Measurements from ENCODE around the gene FBLIM1. TPM values are rescaled to one million over a fixed set of nuclear protein-coding genes. Genes with fewer than 3 reads are reported as not detected.

FBLIM1 gene
- total and polyA plus RNA-seq, 7 experiments from 2014 or later, result 0.27 to 0.54 (median 0.41) TPM; not detected in 4

DNA sequence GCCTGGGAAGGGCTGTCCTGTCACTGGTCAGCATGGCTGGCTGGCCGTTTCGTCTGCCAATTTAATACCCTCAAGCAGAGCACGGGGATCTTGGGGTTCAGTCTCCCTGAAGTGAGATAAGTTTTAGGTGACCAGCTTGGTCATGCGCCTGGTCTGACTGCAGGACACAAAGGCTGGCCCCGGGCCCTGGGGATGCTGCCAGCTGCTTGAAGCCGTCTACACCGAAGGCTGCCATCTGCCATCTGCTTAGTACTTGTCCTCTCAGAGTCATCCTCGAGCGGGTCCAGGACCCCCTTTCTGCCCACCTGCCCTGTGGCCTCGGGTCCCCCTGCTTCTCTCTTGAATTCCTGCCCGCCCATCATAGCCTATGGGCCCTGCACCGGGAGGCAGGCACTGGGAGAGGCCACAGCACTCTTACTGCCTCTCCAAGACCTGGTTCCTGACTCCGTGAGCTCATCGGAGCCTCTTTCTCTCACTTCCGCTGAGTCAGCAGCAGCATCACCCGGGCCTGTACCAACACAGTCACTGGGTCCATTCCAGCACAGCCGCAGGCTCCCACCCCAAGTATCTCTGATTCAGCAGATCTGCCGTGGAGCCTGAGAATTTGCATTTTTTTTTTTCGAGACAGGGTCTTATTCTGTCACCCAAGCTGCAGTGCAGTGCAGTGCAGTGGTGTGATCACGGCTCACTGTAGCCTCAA lies 7.0 kb downstream of the FBLIM1 start:
- Histone ChIP-seq H3K9me3 (ENCODE audit: control insufficient read depth in 2 of 3, low read length in 3 of 3) (no peaks in the 10 kb centered on the region), H3K4me3 (ENCODE audit: low read length) (no peak overlapping the region), H3K4me1 (ENCODE audit: control insufficient read depth in 2 of 2, insufficient read depth in 2 of 2, low read length in 2 of 2) (no peaks in the 10 kb centered on the region), H3K27ac (ENCODE audit: low read depth, low read length) (no peak overlapping the region), H3K27me3 (ENCODE audit: control insufficient read depth in 2 of 2, insufficient read depth in 2 of 2, low read length in 2 of 2) (no peaks in the 10 kb centered on the region), H3K36me3 (ENCODE audit: control insufficient read depth in 2 of 3, insufficient read depth in 3 of 3, low read length in 3 of 3) (no peaks in the 10 kb centered on the region)
- CTCF ChIA-PET, result interaction anchor here (0.6 kb wide), 2 partner anchors 105 to 478 kb away, joined by 3 to 4 read pairs; no protein-coding TSS in a partner anchor
- no peaks in the 10 kb centered on the region for H3K36me3 Mint-ChIP-seq
- POLR2A ChIA-PET, result no interaction called here
- H3K27me3 Mint-ChIP-seq, result peaks cover 12 to 28% (median 17%) of the 10 kb centered on the region in 5 donors
- H3K27ac Mint-ChIP-seq, result no peak overlapping the region
- H3K4me3 Mint-ChIP-seq, result no peak overlapping the region
- DNase-seq (no peak), ATAC-seq (no peak)
- peaks cover 0 to 4% (median 0%) of the 10 kb centered on the region in 7 donors for H3K4me1 Mint-ChIP-seq
- intact Hi-C loops (cut with micrococcal nuclease), result no loop called here
- no peaks in the 10 kb centered on the region for H3K9me3 Mint-ChIP-seq

DNA sequence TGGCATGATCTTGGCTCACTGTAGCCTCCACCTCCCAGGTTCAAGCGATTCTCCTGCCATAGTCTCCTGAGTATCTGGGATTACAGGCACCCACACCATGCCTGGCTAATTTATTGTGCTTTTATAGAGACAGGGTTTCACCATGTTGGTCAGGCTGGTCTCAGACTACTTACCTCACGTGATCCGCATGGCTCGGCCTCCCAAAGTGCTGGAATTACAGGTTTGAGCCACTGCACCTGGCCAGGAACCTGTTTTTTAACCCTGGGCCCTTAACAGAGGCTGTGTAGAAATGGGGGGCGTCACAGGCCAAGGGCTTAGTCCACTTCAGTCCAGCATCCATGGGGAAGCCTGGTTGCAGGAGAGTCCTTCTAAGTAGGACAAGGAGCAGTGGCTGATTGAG lies 9.3 kb downstream of the FBLIM1 start:
- H3K27me3 Mint-ChIP-seq, result peaks cover 5 to 18% (median 14%) of the 10 kb centered on the region in 5 donors
- no peaks in the 10 kb centered on the region for H3K9me3 Mint-ChIP-seq
- H3K27ac Mint-ChIP-seq, result no peak overlapping the region
- DNase-seq (no peak), ATAC-seq (no peak)
- H3K9me3 ChIP-seq (ENCODE audit: control insufficient read depth in 2 of 3, low read length in 3 of 3), result no peaks in the 10 kb centered on the region
- intact Hi-C loops (cut with micrococcal nuclease), result no loop called here
- ChIA-PET CTCF (no interaction called here), POLR2A (no interaction called here)
- H3K36me3 Mint-ChIP-seq, result no peaks in the 10 kb centered on the region
- H3K4me1 ChIP-seq (ENCODE audit: control insufficient read depth in 2 of 2, insufficient read depth in 2 of 2, low read length in 2 of 2), result no peaks in the 10 kb centered on the region
- H3K4me3 Mint-ChIP-seq, result no peak overlapping the region
- no peaks in the 10 kb centered on the region for H3K4me1 Mint-ChIP-seq
- H3K36me3 ChIP-seq (ENCODE audit: control insufficient read depth in 2 of 3, insufficient read depth in 3 of 3, low read length in 3 of 3), result no peaks in the 10 kb centered on the region
- no peak overlapping the region for H3K27ac ChIP-seq (ENCODE audit: low read depth, low read length)
- no peak overlapping the region for H3K4me3 ChIP-seq (ENCODE audit: low read length)
- H3K27me3 ChIP-seq (ENCODE audit: control insufficient read depth in 2 of 2, insufficient read depth in 2 of 2, low read length in 2 of 2), result no peaks in the 10 kb centered on the region

DNA sequence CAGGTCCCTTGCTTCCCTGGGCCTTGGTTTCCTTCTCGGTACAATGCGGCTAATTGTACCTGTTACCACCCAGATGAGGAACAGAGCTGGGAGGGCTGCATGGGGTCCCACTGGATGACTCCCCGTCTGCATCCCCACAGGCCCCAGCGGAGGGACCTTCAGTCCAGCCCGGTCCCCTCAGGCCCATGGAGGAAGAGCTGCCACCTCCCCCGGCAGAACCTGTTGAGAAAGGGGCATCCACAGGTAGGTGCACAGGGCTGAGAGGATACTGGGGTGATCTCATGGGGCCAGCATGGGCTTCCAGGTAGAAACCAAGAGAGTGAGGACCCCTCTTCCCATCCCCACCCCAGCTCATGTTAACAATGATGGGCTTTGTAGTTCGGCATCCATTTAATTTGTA lies 9.8 kb downstream of the FBLIM1 start:
- Histone ChIP-seq H3K4me1 (ENCODE audit: control insufficient read depth in 2 of 2, insufficient read depth in 2 of 2, low read length in 2 of 2) (no peaks in the 10 kb centered on the region), H3K27me3 (ENCODE audit: control insufficient read depth in 2 of 2, insufficient read depth in 2 of 2, low read length in 2 of 2) (no peaks in the 10 kb centered on the region), H3K4me3 (ENCODE audit: low read length) (no peak overlapping the region), H3K36me3 (ENCODE audit: control insufficient read depth in 2 of 3, insufficient read depth in 3 of 3, low read length in 3 of 3) (no peaks in the 10 kb centered on the region), H3K9me3 (ENCODE audit: control insufficient read depth in 2 of 3, low read length in 3 of 3) (no peaks in the 10 kb centered on the region), H3K27ac (ENCODE audit: low read depth, low read length) (no peak overlapping the region)
- Mint-ChIP-seq H3K4me3 (no peak overlapping the region), H3K36me3 (no peaks in the 10 kb centered on the region), H3K27ac (no peak overlapping the region), H3K9me3 (no peaks in the 10 kb centered on the region), H3K27me3 (peaks cover 5 to 18% (median 14%) of the 10 kb centered on the region in 5 donors), H3K4me1 (no peaks in the 10 kb centered on the region)
- intact Hi-C loops (cut with micrococcal nuclease), result no loop called here
- DNase-seq (no peak), ATAC-seq (no peak)
- CTCF ChIA-PET, result no interaction called here
- POLR2A ChIA-PET, result no interaction called here

DNA sequence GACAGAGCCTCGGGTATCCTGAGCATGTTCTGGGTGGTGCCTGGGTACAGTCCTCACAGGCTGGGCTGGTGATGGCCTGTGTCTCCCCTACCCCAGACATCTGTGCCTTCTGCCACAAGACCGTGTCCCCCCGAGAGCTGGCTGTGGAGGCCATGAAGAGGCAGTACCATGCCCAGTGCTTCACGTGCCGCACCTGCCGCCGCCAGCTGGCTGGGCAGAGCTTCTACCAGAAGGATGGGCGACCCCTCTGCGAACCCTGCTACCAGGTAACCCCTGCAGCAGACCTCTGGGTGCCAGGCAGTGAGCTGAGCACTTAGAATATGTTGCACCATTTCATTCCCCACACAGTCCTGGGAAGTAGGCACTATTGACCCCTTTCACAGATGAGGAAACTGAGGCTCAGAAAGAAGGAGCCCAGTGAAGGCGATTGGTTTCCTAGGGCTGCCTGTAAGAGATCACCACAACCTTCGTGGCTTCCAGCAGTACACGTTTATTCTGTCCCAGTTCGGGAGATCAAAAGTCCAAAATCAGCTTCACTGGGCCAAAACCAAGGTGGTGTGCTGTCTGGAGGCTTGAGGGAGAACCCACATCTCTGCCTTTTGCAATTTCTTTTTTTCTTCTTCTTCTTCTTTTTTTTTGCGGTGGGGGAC lies 11.8 kb downstream of the FBLIM1 start:
- no peak overlapping the region for H3K4me3 Mint-ChIP-seq
- no peak overlapping the region for H3K27ac Mint-ChIP-seq
- Histone ChIP-seq H3K27me3 (ENCODE audit: control insufficient read depth in 2 of 2, insufficient read depth in 2 of 2, low read length in 2 of 2) (no peaks in the 10 kb centered on the region), H3K4me3 (ENCODE audit: low read length) (no peak overlapping the region), H3K36me3 (ENCODE audit: control insufficient read depth in 2 of 3, insufficient read depth in 3 of 3, low read length in 3 of 3) (no peaks in the 10 kb centered on the region), H3K9me3 (ENCODE audit: control insufficient read depth in 2 of 3, low read length in 3 of 3) (no peaks in the 10 kb centered on the region), H3K27ac (ENCODE audit: low read depth, low read length) (no peak overlapping the region), H3K4me1 (ENCODE audit: control insufficient read depth in 2 of 2, insufficient read depth in 2 of 2, low read length in 2 of 2) (no peaks in the 10 kb centered on the region)
- DNase-seq, result no peak
- ATAC-seq, result no peak
- H3K27me3 Mint-ChIP-seq, result peaks cover 0 to 15% (median 10%) of the 10 kb centered on the region in 5 donors
- ChIA-PET POLR2A (no interaction called here), CTCF (no interaction called here)
- intact Hi-C loops (cut with micrococcal nuclease), result no loop called here
- no peaks in the 10 kb centered on the region for H3K4me1 Mint-ChIP-seq
- H3K36me3 Mint-ChIP-seq, result no peaks in the 10 kb centered on the region
- peaks cover 0 to 2% (median 0%) of the 10 kb centered on the region in 11 donors for H3K9me3 Mint-ChIP-seq

- no peak overlapping the region for H3K4me3 ChIP-seq (ENCODE audit: low read length)
- ChIA-PET CTCF (interaction anchor here (0.6 kb wide), 1 partner anchor 94 kb away, joined by 3 read pairs; no protein-coding TSS in a partner anchor), POLR2A (no interaction called here)
- no peak for DNase-seq
- intact Hi-C loops (cut with micrococcal nuclease), result no loop called here
- H3K27me3 ChIP-seq (ENCODE audit: control insufficient read depth in 2 of 2, insufficient read depth in 2 of 2, low read length in 2 of 2), result no peaks in the 10 kb centered on the region
- H3K4me1 ChIP-seq (ENCODE audit: control insufficient read depth in 2 of 2, insufficient read depth in 2 of 2, low read length in 2 of 2), result no peaks in the 10 kb centered on the region
- no peaks in the 10 kb centered on the region for H3K36me3 Mint-ChIP-seq
- H3K9me3 ChIP-seq (ENCODE audit: control insufficient read depth in 2 of 3, low read length in 3 of 3), result no peaks in the 10 kb centered on the region
- H3K27ac Mint-ChIP-seq, result no peak overlapping the region
- no peak overlapping the region for H3K4me3 Mint-ChIP-seq
- H3K27me3 Mint-ChIP-seq, result peaks cover 0 to 11% (median 6%) of the 10 kb centered on the region in 5 donors
- ATAC-seq, result no peak
- H3K4me1 Mint-ChIP-seq, result no peaks in the 10 kb centered on the region
- H3K36me3 ChIP-seq (ENCODE audit: control insufficient read depth in 2 of 3, insufficient read depth in 3 of 3, low read length in 3 of 3), result no peaks in the 10 kb centered on the region
- no peak overlapping the region for H3K27ac ChIP-seq (ENCODE audit: low read depth, low read length)
- peaks cover 0 to 2% (median 0%) of the 10 kb centered on the region in 11 donors for H3K9me3 Mint-ChIP-seq
These were observed 13.4 kb downstream of the FBLIM1 start for GRCh38 chr1:15771836-15772515.

- Mint-ChIP-seq H3K4me1 (no peaks in the 10 kb centered on the region), H3K27ac (no peak overlapping the region), H3K4me3 (no peak overlapping the region), H3K9me3 (peaks cover 0 to 2% (median 0%) of the 10 kb centered on the region in 11 donors), H3K36me3 (no peaks in the 10 kb centered on the region), H3K27me3 (peaks cover 0 to 17% (median 9%) of the 10 kb centered on the region in 5 donors)
- ChIA-PET CTCF (interaction anchor here (0.8 kb wide), 1 partner anchor 16 kb away, joined by 3 read pairs; no protein-coding TSS in a partner anchor), POLR2A (interaction anchor here (0.6 kb wide), 2 partner anchors 200 to 744 kb away, joined by 3 read pairs; partner anchors contain the start of gene ZBTB17)
- H3K36me3 ChIP-seq (ENCODE audit: control insufficient read depth in 2 of 3, insufficient read depth in 3 of 3, low read length in 3 of 3), result no peaks in the 10 kb centered on the region
- intact Hi-C loops (cut with micrococcal nuclease), result no loop called here
- no peaks in the 10 kb centered on the region for H3K4me1 ChIP-seq (ENCODE audit: control insufficient read depth in 2 of 2, insufficient read depth in 2 of 2, low read length in 2 of 2)
- no peak for ATAC-seq
- no peak overlapping the region for H3K4me3 ChIP-seq (ENCODE audit: low read length)
- H3K27ac ChIP-seq (ENCODE audit: low read depth, low read length), result no peak overlapping the region
- H3K9me3 ChIP-seq (ENCODE audit: control insufficient read depth in 2 of 3, low read length in 3 of 3), result no peaks in the 10 kb centered on the region
- DNase-seq, result no peak
- H3K27me3 ChIP-seq (ENCODE audit: control insufficient read depth in 2 of 2, insufficient read depth in 2 of 2, low read length in 2 of 2), result no peaks in the 10 kb centered on the region
These were observed 17.1 kb downstream of the FBLIM1 start for GRCh38 chr1:15775706-15776105.

Data from naive thymus-derived CD4-positive, alpha-beta T cell (primary cell).